HG03139 (cell line): ENCODE results near the gene ASGR1.
"Not testable (repeated sequence)": the region's sequence is repeated elsewhere in the genome, so short reads cannot be mapped to it uniquely, and the experiment has no call there.

Source experiments
- ATAC-seq: cut with Tn5 transposase; IDR thresholded peaks from one replicate; pipeline ENCODE4 v1.9.1; 2021; ENCODE audit not compliant: unreplicated experiment

ASGR1 gene

DNA sequence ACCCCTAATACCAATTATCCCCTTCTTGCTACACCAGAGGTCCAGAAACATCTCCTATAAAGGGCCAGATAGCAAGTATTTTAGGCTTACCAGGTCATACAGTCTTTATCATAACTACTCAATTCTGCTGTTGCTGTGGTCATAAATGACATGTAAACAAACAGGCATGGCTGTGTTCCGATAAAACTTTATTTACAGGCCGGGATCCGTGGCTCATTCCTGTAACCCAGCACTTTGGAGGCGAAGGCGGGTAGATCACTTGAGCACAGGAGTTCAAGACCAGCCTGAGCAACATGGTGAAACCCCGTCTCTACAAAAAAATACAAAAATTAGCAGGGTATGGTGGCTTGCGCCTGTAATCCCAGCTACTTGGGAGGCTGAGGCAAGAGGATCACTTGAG, 12.3 kb downstream of the ASGR1 start:
- ATAC-seq: no peak

DNA sequence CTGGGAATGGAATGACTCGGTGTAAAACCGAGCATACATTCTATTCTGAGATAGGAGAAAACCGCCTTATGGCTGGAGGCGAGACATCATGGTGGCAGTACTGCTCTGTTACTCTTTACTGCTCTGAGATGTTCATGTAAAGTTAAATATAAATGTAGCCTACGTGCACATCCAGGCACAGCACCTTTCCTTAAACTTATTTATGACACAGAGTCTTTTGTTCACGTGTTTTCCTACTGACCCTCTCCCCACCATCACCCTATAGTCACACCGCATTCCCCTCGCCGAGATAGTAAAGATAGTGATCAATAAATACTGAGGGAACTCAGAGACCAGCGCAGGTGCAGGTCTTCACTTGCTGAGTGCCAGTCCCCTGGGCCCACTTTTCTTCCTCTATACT, 19.6 kb downstream of the ASGR1 start:
- ATAC-seq: not testable (repeated sequence)

DNA sequence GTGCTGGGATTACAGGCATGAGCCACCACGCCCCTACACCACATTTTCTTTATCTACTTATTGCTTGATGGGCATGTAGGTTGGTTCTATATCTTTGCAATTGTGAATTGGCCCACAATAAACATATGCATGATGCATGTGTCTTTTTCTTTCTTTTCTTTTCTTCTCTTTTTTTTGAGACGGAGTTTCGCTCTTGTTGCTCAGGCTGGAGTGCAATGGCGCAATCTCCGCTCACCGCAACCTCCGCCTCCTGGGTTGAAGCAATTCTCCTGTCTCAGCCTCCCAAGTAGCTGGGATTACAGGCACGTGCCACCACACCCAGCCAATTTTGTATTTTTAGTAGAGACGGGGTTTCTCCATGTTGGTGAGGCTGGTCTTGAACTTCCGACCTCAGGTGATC, 20.7 kb downstream of the ASGR1 start:
- ATAC-seq: not testable (repeated sequence)

DNA sequence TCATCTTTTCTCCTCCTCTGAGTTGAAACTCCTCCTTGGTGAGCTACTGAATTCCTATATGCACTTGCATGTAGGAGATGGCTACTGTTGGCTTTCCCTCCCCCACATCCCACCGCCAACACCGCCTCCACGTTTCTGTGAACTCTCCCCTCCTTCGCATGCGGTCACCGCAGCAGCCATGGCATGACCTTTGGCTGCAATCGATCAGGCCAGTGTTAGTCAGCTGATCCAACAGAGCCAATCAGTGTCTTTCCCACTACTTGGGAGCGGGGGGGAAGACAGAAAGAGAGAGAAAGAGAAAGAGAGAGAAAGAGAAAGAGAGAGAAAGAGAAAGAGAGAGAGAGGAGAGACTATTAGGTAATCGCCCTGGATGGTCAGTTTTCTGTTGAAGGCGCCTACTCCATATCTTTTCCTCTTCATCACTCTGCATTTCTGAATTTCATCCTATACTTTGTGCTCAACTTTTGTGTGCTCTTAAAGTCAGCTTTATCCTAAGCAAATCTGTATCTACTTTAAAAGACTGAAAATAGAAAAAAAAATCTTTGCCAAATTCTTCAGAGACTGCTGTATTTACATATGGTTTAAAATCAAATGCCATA, 22.7 kb downstream of the ASGR1 start:
- ATAC-seq: no peak

DNA sequence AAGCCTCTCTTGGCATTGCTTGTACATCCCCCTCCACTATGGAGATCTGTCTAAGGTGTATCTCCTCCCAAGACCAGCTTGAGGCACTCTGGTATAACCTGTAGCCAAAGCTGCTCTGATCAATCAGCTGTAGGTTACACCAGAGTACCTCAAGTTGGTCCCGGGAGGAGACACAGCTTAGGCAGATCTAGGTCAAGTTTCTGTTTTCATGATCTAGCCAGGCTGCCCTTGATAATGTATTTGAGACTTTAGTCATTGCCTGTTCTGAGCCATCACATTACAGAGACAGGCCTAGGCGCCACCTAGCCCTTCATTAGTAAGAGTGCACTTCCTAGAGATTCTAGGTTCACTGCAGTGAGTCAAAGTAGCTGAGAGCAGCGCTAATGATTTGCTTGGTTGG, 31.4 kb downstream of the ASGR1 start:
- no peak for ATAC-seq

DNA sequence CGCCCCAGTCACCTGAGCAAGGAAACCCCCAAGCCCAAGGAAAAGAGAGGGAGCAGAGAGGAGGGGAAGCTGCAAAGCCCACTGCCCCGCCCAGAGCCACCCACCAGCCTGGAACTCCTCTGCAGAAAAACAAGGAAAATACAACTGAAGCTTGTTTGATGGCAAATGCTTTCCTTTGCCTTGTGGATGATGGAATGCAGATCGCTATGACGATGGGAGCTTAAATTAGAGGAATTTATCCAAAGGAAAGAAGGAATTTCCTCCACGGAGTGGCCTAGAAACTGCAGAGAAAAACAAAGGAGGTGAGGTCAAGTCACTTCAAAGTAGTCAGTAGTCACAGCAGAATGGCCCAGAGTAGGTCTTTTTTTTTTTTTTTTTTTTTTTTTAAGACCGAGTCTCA, 33.1 kb downstream of the ASGR1 start:
- no peak for ATAC-seq

DNA sequence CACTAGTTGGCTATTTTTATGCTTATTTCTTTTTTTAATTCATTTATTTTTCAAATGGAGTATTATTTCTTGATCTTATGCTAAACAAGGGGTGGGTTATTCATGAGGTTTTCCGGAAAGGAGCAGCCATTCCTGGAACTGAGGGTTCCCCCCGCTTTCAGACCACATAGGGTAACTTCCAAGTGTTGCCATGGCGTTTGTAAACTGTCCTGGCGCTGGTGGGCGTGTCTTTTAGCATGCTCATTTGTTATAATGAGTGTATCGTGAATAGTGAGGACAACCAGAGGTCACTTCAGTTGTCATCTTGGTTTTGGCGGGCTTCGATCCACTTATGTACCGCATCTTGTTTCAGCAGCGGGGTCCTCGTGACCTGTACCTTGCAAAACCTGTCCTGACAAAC, 35.0 kb downstream of the ASGR1 start:
- ATAC-seq: no peak

DNA sequence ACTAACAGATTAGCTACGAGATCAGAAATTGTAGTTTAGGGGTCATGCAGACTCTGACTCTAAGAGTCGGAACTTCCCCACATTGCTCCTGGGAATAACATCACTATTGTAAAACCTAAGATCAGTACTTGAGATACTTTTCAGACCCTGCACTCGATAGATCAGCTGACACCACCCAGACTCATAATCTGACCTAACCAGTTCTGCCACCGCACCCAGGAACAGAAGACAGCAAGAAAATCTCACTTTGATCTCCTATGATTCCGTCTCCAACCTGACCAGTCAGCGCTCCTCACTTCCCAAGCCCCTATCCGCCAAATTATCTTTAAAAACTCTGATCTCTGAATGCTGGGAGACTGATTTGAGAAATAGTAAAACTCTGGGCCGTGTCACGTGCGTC, 37.3 kb downstream of the ASGR1 start:
- ATAC-seq: no peak

DNA sequence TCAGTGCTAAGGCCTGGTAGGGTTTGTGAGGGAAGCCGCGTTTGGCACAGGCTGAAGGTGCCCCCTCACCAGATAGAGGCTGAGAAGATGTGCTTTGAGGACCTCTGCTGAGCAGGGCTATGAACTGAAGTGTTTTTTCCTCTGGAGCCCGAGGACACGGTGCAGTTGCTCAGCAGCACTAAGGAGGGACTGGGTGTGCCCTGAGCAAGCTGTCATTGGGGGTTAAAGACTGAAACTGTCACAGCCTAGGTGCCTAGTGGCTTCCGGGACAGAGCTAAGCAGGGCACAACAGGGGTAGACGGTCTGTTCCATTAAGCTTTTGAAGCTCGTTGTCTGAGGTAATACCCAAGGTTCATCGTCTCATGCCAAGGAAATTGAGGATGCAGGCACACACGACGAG, 39.8 kb downstream of the ASGR1 start:
- ATAC-seq: no peak

DNA sequence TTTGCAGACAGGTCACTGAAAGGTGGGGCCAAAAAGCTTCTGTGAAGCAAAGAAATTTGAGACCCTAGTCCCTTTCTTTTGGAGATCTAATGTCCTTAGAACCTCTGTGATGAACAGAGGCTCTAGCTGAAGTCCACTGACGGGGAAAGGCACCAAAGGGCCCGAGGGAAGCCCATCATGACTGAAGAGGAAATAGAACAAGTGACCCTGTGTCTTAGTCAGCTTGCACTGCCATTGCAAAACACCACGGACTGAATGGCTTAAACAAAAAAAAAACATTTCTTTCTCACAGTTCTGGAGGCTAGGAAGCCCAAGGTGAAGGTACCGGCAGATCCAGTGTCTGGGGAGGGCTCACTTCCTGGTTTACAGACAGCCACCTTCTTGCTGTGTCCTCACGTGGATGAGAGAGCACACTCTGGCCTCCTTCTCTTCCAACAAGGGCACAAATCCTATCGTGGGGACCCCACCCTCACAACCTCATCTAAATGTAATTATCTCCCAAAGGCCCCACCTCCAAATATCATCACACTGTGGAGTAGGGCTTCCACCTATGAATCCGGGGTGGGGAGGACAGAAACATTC, 40.3 kb downstream of the ASGR1 start:
- ATAC-seq: no peak

DNA sequence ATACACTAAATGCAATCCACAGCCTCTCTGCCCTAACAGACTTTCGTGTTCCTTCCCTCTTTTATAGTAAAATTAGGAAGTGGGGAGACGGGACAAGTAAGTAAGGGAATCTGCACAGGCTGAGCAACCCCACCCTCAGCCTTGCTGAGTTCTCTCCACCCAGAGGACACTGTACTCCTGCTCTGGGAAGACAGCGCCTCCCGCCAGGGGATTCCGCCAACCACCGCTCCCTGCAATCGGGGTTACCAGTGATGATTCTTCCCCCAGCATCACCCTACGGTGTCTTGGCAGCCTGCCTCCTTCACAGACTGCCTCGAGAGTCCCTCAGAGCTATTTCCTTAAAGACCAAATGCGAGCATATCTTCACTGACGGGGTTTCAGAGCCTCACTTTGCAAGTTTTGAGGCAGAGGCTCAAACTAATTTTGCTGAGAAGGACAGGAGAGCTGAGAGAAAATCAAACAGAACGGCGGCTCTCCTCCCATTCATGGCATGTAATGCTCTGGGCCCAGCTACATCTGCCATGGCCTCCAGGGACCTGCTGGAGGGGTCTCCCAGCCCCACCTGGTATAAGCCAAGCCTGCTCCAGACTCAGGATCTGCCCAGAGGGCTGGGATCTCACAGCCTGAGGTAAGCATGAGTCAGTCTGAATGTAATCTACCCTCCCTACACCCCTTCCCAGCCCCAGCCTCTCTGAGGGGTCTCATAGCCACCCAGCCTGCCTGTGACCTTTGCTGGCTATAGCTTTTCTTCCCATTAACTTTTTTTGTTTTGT, 41.8 kb downstream of the ASGR1 start:
- ATAC-seq: no peak

DNA sequence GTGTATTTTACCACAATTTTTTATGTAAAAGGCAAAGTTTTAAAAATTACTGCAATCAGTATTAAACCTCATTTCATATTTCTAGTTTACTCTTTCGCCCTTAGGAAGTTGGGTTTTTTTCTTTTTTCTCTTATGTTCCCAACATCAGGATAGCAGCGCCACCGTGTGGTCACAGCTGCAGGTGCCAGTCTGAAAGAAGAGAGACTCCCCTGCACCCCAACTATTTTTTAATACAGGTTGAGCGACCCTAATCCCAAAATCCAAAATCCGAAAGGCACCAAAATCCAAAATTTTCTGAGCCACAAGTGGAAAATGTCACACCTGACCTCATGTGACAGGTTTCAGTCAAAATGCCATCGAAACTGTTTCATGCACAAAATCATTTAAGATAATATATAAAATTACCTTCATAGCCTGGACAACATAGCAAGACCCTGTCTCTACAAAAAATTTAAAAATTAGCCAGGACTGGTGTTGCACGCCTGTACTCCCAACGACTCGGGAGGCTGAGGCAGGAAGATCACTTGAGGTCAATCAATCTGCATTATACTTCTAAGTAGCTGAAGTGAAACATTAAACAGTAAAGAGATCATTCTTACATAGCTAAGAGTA, 42.8 kb downstream of the ASGR1 start:
- no peak for ATAC-seq

DNA sequence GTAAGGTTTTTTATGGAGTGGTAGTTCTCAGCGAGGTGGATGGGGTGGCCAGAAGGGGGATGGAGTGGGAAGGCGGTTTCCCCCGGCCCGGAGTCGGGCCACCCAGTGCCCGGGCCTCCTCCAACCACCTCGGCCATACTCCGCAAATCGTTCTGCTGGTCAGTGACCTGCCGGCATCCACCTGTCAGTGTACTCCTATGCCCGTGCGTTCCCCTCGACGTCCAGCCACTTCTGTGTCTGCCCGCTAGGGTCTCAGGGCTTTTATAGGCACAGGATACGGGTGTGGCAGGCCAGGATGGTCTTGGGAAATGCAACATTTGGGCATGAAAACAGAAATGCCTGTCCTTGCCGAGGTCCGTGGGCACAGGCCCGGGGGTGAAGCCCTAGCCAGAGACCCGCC, 45.3 kb downstream of the ASGR1 start:
- no peak for ATAC-seq

DNA sequence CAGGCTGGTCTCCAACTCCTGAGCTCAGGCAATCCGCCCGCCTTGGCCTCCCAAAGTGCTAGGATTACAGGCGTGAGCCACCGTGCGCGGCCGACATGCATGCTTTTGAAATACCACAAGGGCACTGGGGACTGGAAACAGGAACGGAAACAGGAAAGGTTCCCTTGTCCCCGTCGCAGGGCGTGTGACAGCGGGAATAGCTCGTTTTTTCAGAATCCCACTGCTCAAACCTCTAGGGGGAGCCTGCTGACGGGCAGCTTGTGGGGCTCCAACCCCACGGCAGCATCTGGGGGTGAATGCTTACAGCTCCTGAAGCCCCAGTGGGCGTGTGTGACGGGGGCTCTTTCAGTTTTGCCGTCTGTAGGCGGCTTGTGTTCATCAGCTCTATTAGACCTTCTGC, 45.7 kb downstream of the ASGR1 start:
- ATAC-seq: no peak

DNA sequence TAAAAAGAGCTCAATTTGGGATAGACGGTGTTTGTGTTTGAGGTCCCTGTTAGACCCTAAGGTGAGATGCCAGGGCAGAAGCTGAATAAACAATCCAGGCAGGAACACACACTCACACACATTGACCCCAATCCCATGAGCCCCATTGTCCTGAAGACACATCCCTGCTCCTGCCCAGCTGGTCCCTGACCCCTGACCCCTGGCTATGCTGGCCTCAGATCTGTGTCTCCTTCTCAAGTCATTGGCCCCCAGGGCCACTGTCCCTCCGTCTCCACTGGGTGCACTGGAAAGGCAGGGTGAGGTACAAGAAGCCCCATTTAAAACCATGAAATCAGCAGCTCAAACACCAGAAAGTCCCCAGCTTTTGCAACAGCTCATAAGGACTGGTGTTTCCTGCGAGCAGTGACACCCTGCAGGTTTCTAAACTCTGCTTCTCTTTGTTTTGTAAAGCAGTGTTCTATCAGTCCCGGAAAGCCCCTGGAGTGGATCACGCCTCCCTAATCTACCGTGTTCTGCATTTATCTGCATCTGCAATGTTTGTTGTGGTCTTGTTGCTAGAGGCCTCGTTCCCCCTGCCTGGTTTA, 46.6 kb downstream of the ASGR1 start:
- no peak for ATAC-seq

DNA sequence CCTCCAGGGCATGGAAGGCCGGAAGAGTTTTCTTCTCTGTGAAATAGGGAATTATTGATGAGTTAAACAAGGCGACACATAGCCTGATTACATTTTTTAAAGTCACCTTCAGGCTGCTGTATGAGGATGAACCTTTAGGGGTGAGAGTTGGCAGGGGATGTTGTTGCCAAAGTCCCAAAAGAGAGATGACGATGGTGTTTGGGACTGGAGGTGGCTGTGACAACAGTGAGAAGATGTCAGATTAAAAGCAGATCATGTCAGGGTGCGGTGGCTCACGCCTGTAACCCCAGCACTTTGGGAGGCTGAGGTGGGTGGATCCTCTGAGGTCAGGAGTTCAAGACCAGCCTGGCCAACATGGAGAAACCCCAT, 47.8 kb downstream of the ASGR1 start:
- ATAC-seq: no peak

DNA sequence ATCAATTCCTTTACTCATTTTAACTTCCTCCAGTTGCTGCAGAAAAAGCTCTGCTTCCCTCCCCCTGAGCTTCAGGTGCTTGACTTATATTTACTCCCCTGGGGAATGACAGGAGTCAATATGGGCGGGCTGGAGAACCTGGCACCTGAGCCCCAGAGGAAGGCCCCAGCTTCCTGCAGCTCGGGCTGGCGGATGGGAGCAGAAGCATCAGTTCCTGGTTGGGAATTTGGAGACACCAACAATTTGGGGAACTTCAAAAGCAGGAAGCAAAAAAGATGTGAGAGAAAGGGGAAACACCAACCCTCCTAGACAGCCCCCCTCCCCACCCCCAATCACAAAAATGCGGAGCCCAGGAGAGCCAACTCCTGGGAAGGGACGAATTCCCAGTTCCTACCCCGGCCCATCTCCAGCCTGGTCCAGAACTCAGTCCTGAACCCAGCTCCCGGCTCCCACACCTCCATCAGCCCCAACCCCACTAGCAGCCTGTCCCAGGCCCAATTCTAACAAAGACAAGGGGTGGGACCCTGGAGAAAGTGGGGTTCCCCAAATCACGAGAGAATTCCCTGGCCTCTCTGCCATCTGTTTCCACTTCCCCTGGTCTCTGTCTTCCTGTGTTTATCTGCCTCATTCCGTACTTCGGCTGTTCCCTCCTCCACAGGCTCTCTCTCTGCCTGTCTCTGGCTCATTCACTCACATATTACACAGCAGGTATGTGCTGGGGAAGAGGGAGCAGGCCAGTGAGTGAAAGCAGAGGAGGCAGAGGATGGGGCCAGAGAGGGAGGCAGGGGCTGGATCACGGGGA, 48.3 kb downstream of the ASGR1 start:
- no peak for ATAC-seq

DNA sequence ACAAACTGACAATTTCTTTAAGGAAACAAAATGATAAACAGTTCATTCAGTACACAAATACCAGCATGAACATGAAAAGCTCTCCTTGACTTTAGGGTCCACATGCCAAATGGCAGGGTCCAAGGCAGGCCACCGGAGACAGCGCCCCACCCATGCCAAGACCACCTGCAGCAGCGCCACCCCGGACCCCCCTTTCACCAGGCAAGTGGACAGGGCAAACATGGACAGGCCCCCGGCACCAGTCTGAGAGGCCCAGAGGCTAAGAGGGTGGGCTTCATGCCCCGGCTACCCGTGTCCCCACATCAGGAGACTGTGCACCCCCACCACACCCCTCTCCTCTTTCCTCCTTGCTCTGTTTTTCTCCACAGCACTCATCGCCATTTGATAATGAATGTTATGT, 49.9 kb downstream of the ASGR1 start:
- ATAC-seq: no peak

DNA sequence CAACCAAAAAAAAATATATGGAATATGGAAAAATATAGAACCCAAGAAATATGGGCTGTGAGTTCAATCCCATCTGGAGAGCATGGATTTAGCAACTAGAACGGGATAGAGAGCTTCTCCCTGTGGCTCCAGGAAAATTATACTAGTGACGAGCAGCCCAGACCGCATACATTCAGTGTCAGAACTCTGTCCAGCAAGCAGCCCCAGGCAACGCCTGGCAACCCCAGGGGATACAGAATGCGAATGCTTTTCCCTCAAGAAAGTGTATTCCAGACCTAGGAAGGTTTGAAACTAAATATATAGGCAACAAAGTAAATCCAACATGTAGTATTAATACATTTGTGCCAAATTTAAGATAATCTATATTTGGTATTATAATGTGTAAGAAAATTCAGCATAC, 51.0 kb downstream of the ASGR1 start:
- no peak for ATAC-seq

DNA sequence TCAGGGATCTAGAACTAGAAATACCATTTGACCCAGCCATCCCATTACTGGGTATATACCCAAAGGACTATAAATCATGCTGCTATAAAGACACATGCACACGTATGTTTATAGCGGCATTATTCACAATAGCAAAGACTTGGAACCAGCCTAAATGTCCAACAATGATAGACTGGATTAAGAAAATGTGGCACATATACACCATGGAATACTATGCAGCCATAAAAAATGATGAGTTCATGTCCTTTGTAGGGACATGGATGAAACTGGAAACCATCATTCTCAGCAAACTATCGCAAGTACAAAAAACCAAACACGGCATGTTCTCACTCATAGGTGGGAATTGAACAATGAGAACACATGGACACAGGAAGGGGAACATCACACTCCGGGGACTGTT, 51.7 kb downstream of the ASGR1 start:
- not testable (repeated sequence) for ATAC-seq

DNA sequence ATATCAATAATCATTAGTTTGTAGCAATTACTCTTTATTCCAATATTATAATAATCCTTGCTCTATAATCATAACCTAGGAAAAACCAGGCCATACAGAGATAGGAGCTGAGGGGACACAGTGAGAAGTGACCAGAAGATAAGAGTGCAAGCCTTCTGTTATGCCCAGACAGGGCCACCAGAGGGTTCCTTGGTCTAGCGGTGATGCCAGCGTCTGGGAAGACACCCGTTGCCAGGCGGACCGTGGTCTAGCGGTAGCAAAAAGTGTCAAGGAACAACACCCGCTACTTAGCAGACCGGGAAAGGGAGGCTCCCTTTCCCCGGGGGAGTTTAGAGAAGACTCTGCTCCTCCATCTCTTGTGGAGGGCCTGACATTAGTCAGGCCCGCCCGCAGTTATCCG, 52.8 kb downstream of the ASGR1 start:
- not testable (repeated sequence) for ATAC-seq
